HUES6 (cell line): Measurements from ENCODE around the gene AKR1C1.
"Not testable (repeated sequence)": the region's sequence is repeated elsewhere in the genome, so short reads cannot be mapped to it uniquely, and the experiment has no call there.

Experiments
- H3K27ac ChIP-seq: 2 replicates; pipeline ENCODE4 v1.7.0; 2013; ENCODE audit warnings: low read depth, mild to moderate bottlenecking, low read length, inconsistent platforms
- H3K27me3 ChIP-seq: 2 replicates; pipeline ENCODE4 v1.6.1; 2013; ENCODE audit warnings: low read length; ENCODE audit not compliant: control insufficient read depth, insufficient read depth
- H3K36me3 ChIP-seq: 2 replicates; pipeline ENCODE4 v1.6.1; 2013; ENCODE audit warnings: low read length; ENCODE audit not compliant: control insufficient read depth, insufficient read depth
- H3K4me1 ChIP-seq: 2 replicates; pipeline ENCODE4 v1.6.1; 2013; ENCODE audit warnings: low read length; ENCODE audit not compliant: control insufficient read depth, insufficient read depth
- H3K4me3 ChIP-seq: 2 replicates; pipeline ENCODE4 v1.5.1; 2013; ENCODE audit warnings: low read depth, low read length
- H3K9ac ChIP-seq: one replicate; pipeline ENCODE4 v1.6.1; 2013; ENCODE audit warnings: mild to moderate bottlenecking, low read length
- H3K9me3 ChIP-seq: 2 replicates; pipeline ENCODE4 v1.6.1; 2013; ENCODE audit warnings: low read depth, low read length; ENCODE audit not compliant: control insufficient read depth, insufficient read depth

AKR1C1 gene

DNA sequence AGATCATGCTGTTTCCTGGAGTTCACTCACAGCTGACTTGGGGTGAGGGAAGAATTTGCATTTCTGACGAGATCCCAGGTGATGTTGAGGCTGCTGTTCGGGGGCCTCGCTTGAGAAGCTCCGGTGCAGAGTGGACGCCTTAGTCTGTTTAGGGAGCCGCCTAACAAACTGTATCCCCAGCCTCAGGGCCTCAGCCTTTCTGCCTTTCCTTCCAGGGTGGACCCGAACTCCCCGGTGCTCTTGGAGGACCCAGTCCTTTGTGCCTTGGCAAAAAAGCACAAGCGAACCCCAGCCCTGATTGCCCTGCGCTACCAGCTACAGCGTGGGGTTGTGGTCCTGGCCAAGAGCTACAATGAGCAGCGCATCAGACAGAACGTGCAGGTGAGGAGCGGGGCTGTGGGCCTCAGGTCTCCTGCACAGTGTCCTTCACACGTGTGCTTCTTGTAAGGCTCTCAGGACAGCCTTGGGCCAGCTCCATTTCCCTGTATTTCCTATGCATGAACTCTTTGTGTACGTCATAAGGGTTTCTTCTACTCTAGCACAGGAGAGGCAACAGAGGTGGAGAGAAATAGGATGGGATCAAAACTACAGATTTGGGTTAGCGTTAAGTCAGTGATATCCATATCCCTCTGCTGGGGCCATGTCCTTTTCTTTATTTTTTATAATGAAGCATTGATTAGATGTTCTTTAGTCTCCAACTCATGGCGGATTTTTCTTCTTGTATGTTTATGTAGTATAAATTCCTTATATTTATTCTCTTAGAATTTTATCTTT lies 9.3 kb downstream of the AKR1C1 start:
- not testable (repeated sequence) for H3K9me3 ChIP-seq, H3K4me1 ChIP-seq, H3K27me3 ChIP-seq, H3K9ac ChIP-seq, H3K36me3 ChIP-seq, H3K27ac ChIP-seq, H3K4me3 ChIP-seq

DNA sequence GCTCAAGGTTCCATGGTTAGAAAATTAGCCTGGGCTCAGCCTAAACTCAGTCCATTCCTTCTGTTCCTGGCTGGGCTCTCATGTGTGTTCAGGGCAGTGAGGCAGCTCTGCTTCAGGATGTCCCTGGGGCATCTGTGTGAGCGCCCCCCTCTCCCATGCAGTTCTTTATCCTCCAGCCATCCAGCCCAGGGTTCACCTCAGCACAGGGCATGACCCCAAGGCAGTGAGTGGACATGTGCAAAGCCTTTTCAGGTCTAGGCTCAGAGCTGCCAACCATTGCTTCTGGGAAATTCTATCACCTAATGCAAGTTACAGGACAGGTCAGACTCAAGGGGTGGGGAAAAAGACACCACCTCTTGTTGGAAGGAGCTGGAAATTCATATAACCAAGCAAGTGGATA lies 10.1 kb downstream of the AKR1C1 start:
- not testable (repeated sequence) for H3K4me3 ChIP-seq, H3K27ac ChIP-seq, H3K36me3 ChIP-seq, H3K9ac ChIP-seq, H3K4me1 ChIP-seq, H3K9me3 ChIP-seq, H3K27me3 ChIP-seq

DNA sequence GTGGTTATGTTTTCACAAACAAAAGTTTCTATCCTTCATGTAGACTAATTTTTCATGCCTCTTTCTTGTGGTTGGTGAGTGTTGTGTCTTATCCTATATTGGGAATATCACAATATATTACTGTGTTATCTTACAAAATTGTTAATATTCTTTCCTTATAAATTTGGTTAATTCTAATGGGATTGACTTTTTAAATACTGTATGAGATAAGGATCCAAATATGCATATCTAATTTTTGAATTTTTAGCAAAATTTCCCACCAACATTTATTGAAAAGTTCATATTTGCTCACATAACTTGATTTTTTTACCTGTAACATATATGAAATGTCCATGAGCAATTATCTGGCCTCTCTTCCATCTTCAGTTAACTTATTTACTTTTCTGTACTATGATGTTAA lies 11.2 kb downstream of the AKR1C1 start:
- not testable (repeated sequence) for H3K9ac ChIP-seq, H3K4me3 ChIP-seq, H3K9me3 ChIP-seq, H3K27me3 ChIP-seq, H3K36me3 ChIP-seq, H3K4me1 ChIP-seq, H3K27ac ChIP-seq

DNA sequence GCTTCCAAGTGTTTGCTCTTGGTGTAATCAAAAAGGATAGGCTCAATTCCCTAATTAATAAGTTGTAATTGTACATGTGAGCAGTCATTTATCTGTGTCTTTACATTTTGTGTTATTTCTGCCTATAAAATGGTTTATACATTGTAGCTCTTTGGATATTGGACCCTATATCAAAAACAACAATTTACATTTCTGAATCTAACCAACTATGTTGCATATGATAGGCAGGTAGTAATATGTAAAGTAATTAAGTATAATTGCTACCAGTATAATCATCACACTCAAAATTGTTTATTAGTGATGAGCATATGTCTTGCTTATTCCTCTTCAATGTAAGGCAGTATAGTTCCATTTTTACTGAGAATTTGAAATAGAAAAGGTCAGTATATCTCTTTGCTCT lies 13.8 kb downstream of the AKR1C1 start:
- Histone ChIP-seq H3K9me3 (no peaks in the 10 kb centered on the region), H3K9ac (no peak overlapping the region), H3K4me3 (no peak overlapping the region), H3K36me3 (no peaks in the 10 kb centered on the region), H3K27ac (no peak overlapping the region), H3K4me1 (peaks cover 4% of the 10 kb centered on the region), H3K27me3 (no peaks in the 10 kb centered on the region)

DNA sequence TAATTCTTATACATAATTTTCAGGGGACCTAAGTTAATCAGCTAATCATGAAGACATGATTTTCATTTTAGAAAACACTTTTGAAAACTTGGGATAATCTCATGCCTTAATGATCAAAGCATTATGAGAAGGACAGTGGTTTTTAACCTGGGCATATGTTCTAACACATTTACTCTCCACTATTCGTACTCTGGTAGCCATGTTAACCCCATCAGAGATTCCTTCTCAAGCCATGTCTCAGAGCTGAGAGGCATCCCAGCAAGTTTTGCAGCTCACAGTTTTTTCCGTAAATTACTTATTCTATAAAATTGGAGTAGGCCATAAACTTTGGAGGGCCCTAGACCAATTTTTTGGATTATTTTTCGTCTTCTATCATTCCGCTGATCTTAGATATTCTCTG lies 15.7 kb downstream of the AKR1C1 start:
- no peaks in the 10 kb centered on the region for H3K27me3 ChIP-seq
- no peaks in the 10 kb centered on the region for H3K36me3 ChIP-seq
- no peak overlapping the region for H3K4me3 ChIP-seq
- peaks cover 4% of the 10 kb centered on the region for H3K4me1 ChIP-seq
- H3K27ac ChIP-seq, result no peak overlapping the region
- H3K9ac ChIP-seq, result no peak overlapping the region
- H3K9me3 ChIP-seq, result no peaks in the 10 kb centered on the region

DNA sequence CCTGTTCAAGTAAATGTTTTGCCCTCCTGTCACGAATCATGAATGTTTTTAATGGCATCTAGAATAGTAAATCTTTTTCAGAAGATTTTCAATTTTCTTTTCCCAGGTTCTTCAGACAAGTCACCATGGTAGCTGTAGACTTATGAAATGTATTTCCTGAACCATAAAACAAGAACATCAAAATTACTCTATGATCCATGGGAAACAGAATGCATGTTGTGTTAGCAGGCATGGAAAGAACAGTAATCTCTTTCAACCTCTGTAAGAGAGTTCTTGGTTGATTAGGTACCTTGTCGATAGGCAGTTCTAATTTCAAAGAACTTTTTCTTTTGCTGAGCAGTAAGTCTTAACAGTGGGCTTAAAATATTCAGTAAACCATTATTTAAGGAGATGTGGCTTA lies 17.6 kb downstream of the AKR1C1 start:
- H3K27ac ChIP-seq, result no peak overlapping the region
- no peak overlapping the region for H3K4me3 ChIP-seq
- no peaks in the 10 kb centered on the region for H3K36me3 ChIP-seq
- H3K27me3 ChIP-seq, result no peaks in the 10 kb centered on the region
- H3K9me3 ChIP-seq, result no peaks in the 10 kb centered on the region; the same call in 1 of the 2 replicates
- no peak overlapping the region for H3K9ac ChIP-seq
- peaks cover 4% of the 10 kb centered on the region for H3K4me1 ChIP-seq

DNA sequence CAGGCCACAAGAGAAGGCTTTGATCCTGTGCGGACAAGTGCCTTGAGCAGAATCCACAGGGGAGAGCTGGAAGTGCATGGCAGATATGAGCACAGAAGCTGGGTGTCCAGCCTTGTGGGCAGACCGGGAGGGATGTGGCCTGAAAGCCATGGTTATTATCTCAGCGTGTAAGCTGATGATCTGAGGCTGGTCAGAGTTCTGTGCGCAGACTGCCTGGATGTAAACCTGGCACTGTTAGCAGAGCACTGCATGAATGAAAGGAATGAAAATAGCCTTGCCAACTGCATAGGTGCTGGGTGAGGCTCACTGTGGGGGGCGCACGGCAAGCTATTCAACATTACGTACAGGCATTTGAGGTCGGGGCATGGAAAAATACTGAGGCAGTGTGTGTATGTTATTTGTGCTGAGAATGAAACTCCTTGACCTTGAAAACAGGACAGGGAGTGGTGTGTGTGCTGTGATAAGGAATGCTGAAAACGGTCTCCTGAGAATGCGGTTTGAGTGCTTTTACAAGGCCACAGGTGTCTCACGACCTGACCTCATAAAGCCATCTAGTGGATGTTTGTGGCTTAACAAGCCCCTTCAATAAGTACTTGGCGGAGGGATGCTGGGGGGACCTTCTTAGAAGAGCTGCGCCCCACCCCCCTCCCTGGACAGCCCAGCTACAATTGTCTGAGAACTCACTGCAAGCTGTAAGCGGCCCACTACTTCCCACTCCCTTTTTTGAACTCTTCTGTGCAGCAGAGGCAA lies 18.7 kb downstream of the AKR1C1 start:
- H3K4me1 ChIP-seq, result peaks cover 4% of the 10 kb centered on the region
- H3K9ac ChIP-seq, result no peak overlapping the region
- no peak overlapping the region for H3K27ac ChIP-seq
- H3K36me3 ChIP-seq, result no peaks in the 10 kb centered on the region
- H3K27me3 ChIP-seq, result no peaks in the 10 kb centered on the region
- no peaks in the 10 kb centered on the region; the same call in 1 of the 2 replicates for H3K9me3 ChIP-seq
- no peak overlapping the region for H3K4me3 ChIP-seq

DNA sequence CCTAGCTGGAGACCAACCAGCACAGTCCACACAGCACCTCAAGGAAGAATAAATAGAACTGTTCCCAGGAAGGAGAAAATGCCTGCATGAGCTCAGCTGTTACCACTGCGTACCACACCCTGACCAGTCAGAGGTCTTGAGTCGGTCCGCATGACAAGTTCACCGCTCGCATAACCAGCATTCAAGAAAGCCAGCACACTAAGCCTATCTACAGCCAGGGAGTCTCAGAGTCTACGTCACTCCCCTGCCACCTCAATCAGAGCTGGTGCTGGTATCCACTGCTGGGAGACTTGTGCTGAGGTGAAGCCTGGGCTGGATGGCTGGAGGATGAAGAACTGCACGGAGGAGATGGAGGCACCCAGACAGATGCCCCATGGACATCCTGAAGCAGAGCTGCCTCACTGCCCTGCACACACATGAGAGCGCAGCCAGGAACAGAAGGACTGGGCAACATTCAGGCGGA lies 19.6 kb downstream of the AKR1C1 start:
- Histone ChIP-seq H3K4me3 (no peak overlapping the region), H3K9ac (no peak overlapping the region), H3K36me3 (no peaks in the 10 kb centered on the region), H3K27ac (no peak overlapping the region), H3K9me3 (no peaks in the 10 kb centered on the region; the same call in 1 of the 2 replicates), H3K4me1 (peaks cover 4% of the 10 kb centered on the region), H3K27me3 (no peaks in the 10 kb centered on the region)

DNA sequence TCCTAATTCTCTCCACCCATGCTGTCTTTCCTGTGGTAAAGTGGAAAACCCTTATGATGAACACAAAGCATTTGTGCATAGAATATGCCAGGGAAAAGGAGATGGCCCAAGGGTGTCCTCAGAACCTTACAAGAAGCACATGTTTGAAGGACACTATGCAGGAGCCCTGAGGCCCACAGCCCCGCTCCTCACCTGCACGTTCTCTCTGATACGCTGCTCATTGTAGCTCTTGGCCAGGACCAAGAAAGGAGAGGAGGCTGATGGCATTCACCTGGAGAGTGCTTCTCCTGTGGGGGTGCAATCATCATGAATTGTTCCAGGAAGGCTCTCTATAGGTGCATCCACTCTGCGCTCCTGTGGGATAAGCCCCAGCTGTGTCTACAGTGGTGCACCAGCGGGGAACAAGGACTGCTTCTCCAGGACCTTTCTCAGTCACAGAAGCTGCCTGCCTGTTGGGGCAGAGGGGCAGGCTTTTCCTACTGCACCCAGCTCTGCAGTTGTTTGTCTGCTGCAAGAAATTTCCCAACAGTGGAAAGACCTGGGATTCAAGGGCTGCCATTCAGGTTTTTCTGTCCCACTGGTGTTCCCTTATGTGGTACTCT lies 20.5 kb downstream of the AKR1C1 start:
- Histone ChIP-seq H3K4me1 (peaks cover 4% of the 10 kb centered on the region), H3K27ac (no peak overlapping the region), H3K4me3 (no peak overlapping the region)

DNA sequence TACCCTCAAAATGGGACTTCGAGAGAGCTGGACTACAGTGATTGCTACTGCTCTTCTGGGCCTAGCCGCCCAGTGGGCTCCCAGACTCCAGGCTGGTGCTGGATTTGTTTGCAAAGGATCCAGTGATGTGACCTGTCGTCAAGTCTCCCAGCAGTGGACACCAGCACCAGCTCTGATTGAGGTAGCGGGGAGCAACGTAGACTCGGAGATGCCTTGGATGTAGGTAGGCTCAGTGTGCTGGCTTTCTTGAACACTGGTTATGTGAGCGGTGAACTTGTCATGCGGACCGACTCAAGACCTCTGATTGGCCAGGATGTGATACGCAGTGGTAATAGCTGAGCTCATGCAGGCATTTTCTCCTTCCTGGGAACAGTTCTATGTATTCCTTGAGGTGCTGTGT lies 21.0 kb downstream of the AKR1C1 start:
- Histone ChIP-seq H3K9me3 (no peaks in the 10 kb centered on the region; the same call in 1 of the 2 replicates), H3K27me3 (no peaks in the 10 kb centered on the region), H3K4me1 (peaks cover 4% of the 10 kb centered on the region), H3K4me3 (no peak overlapping the region), H3K9ac (no peak overlapping the region), H3K36me3 (no peaks in the 10 kb centered on the region), H3K27ac (no peak overlapping the region)

More for the DNA sequence above, 20.5 kb downstream of the AKR1C1 start:
- no peaks in the 10 kb centered on the region; the same call in 1 of the 2 replicates for H3K9me3 ChIP-seq
- H3K36me3 ChIP-seq, result no peaks in the 10 kb centered on the region
- no peaks in the 10 kb centered on the region for H3K27me3 ChIP-seq
- H3K9ac ChIP-seq, result no peak overlapping the region
